Stimulated activated CD8-positive, alpha-beta memory T cell treated with anti-CD3 and anti-CD28 coated beads, Interleukin-12 subunit alpha, Interleukin-12 subunit beta, amount 100 ng/mL, for 24 hours (primary cell): ENCODE results near the gene DPEP3.
"Not testable (repeated sequence)": the region's sequence is repeated elsewhere in the genome, so short reads cannot be mapped to it uniquely, and the experiment has no call there.

Experiments used
- DNase-seq: peaks from one replicate; pipeline ENCODE4 v3.0.0-alpha.2; 2020; ENCODE audit errors: extremely low read depth

The DPEP3 gene

DNA sequence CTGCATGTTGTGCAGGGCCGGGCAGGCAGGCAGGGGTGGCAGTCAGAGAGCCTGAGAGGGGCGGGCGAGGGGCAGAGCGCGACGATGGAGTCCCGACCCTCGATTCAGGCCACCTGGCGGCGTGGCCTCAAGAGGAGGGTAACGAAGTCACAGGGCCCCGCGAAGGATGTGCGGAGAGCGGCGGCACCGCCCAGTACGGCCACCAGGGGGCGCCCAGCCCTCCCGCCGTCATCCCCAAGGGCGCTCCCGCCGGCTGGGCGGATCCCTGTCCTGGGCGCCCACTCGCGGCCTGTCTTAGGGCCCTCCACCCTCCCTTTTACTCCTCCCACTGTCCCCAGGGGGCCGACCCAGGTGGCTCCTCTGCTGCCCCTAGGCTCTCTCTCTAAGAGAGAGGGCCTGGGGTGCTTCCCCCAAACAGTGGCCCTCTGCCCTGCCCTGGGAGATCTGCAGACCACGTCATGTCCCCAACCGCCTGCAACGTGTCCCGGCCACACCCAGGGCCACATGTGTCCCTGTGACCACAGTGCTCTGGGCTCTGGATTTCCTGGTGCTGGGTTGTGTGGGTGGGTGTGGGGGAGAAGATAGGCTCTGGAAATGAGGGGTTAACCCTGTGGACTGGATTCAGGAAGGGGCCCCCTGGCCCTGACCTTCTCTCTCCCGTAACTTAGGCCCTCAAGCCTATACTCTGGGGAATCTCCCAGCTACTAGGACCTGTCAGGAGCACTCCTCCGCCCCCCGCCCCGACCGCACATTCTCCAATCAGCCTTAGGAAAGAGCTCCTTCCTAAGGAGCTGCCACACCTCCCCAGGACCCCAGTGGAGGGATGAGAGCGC lies 13.1 kb upstream of the DPEP3 start:
- peak; percentile 58 for DNase-seq

GRCh38 chr16:67992661-67993206 lies 12.4 kb upstream of the DPEP3 start:
- no peak for DNase-seq

GRCh38 chr16:67990018-67990386 lies 9.7 kb upstream of the DPEP3 start:
- no peak for DNase-seq

DNA sequence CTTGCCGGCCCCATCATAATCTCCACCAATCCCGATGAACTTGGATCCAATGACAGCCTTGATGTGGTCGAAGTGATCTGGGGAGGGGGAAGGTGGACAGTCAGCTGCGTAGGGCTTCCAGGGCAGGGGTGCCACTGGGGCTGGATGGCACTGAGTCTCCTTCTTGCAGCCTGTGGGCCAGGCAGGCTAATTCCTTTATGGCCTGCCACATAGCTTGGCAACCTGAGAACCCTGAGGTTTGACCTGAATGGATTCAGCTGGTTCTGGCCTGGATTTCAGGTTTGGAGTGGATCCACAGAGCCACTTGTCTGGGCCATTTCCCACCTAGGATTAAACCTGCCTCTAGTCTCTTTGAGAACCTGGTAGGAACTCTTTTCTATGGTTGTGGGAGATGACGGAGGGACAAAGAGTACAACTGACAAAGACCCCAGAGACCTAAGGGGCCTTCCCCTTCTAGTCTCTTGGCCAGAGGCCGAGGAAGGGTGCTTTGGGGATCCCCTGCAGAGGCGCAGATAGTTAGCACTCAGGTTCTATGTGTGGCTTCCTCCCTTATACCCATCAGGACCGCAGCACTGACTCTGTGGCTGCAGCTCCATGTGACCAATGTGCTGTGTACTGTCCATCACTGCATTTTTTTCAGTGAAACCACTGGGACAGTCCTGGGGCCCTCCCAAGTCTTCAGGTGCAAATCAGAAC lies 9.2 kb upstream of the DPEP3 start:
- DNase-seq = no peak

- no peak for DNase-seq
Measured at GRCh38 chr16:67988675-67989074, 8.4 kb upstream of the DPEP3 start.

GRCh38 chr16:67987460-67988160 lies 7.3 kb upstream of the DPEP3 start:
- DNase-seq = no peak

GRCh38 chr16:67986949-67987348 lies 6.7 kb upstream of the DPEP3 start:
- DNase-seq = no peak

DNA sequence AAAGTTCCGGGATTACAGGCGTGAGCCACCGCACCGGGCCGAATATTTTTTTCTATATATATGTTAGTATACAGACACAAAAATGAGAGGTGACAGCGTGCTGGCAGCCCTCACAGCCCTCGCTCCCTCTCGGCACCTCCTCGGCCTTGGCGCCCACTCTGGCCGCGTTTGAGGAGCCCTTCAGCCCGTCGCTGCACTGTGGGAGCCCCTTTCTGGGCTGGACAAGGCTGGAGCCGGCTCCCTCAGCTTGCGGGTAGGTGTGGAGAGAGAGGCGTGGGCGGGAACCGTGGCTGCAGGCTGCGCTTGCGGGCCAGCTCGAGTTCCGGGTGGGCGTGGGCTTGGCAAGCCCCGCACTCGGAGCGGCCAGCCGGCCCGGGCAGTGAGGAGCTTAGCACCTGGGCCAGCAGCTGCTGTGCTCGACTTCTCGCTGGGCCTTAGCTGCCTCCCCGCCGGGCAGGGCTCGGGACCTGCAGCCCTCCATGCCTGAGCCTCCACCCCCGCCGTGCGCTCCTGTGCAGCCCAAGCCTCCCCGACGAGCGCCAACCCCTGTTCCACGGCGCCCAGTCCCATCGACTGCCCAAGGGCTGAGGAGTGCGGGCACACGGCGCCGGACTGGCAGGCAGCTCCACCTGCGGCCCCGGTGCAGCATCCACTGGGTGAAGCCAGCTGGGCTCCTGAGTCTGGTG lies 1.9 kb upstream of the DPEP3 start:
- DNase-seq = no peak

GRCh38 chr16:67977469-67978227 lies 2.7 kb downstream of the DPEP3 start:
- DNase-seq = no peak

- no peak for DNase-seq
Measured at GRCh38 chr16:67977005-67977404, 3.3 kb downstream of the DPEP3 start.

- DNase-seq = no peak
Measured at GRCh38 chr16:67976205-67976604, 4.1 kb downstream of the DPEP3 start.

- no peak for DNase-seq
Measured at GRCh38 chr16:67975321-67976105, 4.8 kb downstream of the DPEP3 start.

GRCh38 chr16:67972285-67972684 lies 8.0 kb downstream of the DPEP3 start:
- not testable (repeated sequence) for DNase-seq

DNA sequence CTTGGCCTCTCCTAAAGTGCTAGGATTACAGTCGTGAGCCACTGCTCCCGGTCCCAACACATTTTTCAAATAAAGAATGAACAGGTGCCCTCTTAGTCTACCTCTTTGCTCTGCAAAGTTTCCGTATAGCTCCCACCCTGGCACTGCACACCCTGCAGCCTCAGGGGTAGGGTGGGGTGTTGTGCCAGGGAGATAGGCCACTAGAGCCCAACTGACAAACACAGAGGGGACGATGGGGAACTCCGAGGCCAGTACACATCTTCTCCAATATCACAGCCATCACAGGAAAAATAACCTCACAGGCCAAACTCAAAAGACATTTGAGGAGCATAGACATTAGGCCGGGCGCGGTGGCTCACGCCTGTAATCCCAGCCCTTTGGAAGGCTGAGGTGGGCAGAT lies 9.2 kb downstream of the DPEP3 start:
- no peak for DNase-seq

DNA sequence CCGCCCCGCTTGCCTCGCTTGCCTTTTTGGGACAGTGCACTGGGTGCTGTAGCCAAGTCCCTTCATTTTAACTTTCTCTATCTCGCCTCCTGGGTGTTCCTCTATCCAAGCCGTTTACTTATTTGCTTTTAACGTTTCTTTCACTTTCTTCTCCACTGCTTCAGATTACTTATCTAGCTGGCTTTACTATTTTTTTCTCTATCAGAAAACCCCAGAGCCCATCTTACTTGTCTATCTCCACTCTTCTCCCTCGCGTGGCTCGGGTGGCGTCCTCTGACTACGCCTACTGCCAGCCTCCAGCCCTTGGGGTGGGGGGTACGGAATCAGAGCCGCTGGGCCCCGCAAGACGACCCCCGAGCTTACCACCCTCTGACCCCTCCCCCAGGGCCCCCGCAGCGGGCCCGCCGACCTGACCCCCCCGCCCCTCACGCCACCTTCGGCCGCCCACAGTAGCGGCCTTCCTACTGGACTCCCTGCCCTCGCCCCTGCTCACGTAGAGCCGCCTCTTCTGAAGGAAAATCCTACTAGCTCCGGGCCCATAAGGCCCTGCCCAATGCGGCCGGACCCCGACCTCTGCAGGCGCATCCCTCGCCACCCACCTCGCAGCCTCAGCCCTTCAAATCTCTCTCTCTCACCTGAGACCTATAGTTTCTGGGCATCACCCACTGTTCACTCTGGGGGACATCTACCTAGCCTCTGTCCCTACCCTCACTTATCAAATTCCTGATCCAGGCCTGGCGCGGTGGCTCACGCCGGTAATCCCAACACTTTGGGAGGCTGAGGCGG lies 10.9 kb downstream of the DPEP3 start:
- no peak for DNase-seq

DNA sequence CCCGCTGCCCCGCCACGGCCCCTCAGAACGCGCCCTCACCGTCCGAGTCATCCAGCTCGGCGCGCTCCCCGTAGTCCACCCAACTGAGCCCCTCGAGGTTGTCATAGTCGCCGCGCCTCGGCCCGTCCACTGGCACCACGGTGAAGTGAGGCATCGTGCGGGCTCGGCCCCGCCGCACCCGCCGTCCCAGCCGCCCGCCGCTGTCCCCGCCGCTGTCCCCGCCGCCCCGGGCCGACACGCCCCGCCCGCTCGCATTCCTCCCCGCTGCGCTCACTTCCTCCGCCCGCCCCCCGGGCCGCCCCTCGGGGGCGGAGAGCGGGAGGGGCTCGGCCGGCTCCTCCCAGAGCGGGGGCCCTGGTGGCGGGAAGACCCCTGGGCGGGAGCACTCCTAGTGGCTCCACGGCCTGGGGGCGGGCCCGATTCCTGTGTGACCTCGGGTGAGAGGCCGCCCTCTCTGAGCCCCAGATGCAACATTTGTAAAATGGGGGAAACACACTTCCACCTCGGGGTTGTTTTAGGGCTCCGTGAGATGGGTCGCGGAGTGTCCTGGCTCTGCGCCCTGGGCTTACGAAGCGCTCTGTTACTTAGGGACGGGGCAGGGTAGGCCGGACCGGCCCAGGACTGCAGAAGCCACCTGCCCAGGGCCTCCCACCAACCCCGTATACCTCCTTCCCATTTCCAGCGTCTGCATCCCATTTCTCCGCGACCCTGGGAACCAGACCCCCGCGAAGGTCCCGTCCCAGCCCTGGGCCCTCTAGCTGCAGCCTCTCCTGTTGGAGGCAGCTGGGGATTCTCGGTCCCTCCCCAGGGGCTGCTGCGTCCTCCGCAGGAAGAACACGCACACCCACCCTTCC lies 11.7 kb downstream of the DPEP3 start, which contains the start of gene SLC12A4:
SLC12A4 (minus strand) TSS at position 238 of the 854 bp plus-strand sequence; CDS start at position 154, 84 bp downstream.
- DNase-seq = peak; percentile 74

GRCh38 chr16:67967958-67968399 lies 12.3 kb downstream of the DPEP3 start:
- DNase-seq = no peak
